Measurements from ENCODE around the gene MAP3K14.

DNA sequence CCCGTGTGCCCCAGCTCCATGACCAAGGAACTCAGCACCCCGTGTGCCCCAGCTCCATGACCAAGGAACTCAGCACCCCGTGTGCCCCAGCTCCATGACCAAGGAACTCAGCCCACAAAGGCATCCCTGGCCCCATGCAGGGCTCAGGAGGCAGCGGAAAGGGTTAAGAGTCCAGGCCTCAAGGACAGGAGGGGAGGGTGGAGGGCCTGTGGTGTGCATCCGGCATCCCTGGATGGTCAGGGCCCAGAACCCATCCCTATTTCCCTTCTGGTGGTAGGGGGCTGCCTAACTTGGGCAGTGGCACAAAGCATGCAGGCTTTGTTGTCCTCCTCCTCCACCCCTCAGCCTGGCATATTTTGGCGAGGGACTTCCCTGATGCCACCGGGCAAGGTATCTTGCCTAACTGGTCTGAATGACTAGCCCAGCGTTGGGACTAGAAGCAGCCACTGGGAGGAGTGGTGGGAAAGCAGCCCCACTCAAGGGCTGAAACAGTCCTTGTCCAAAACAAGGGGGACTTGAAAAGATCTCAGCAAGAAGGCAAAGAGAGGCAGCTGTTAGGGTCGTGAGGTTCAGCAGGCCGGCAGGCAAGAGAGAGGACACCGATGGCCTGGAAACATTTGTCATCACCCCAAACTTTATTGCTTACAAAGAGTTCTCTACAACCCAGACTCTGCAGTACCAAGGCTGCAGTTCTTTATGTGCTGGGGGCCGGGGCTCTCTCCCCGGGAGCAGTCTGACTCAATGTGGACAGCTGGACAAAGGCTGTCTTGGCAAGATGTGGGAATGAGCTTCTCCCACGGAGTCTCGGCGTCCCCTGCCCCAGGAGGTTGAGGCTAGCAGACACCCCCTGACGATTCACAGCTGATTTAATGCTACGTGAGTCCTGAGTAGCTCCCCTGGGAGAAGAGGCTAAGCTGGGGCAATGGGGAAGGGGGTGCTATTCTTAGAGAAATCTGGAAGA is 54.0 kb downstream of the MAP3K14 start:
- no peak for TF ChIP-seq CTCF (IDR thresholded peaks at IDR 0.05; ENCODE audit: low read length)
- no peak for TF ChIP-seq EZH2 (optimal IDR thresholded peaks at IDR 0.05; ENCODE audit: low read depth, low read length)
- no peak for TF ChIP-seq EZH2phosphoT487 (IDR thresholded peaks at IDR 0.05; ENCODE audit: low read length)

Data from MM.1S (cell line).